HG02571 (cell line): Measurements from ENCODE around the gene SIK2.
"Not testable (repeated sequence)": the region's sequence is repeated elsewhere in the genome, so short reads cannot be mapped to it uniquely, and the experiment has no call there.

Experiments used
- ATAC-seq: cut with Tn5 transposase; IDR thresholded peaks from one replicate; pipeline ENCODE4 v1.9.1; 2021; ENCODE audit warnings: mild to moderate bottlenecking, moderate library complexity; ENCODE audit not compliant: unreplicated experiment

Gene SIK2

GRCh38 chr11:111696556-111696955, 94.3 kb downstream of the SIK2 start:
- ATAC-seq, result no peak

- ATAC-seq, result no peak
Measured at GRCh38 chr11:111697933-111698371, 95.7 kb downstream of the SIK2 start.

GRCh38 chr11:111698852-111699559, 96.8 kb downstream of the SIK2 start:
- no peak for ATAC-seq

GRCh38 chr11:111699579-111700156, 97.4 kb downstream of the SIK2 start:
- ATAC-seq, result no peak

- no peak for ATAC-seq
Measured at GRCh38 chr11:111700162-111700561, 97.9 kb downstream of the SIK2 start.

- ATAC-seq, result no peak
Measured at GRCh38 chr11:111702623-111703022, 100.4 kb downstream of the SIK2 start.

GRCh38 chr11:111703576-111703975, 101.3 kb downstream of the SIK2 start:
- ATAC-seq, result no peak

- no peak for ATAC-seq
Measured at GRCh38 chr11:111707039-111707690, 104.9 kb downstream of the SIK2 start.

GRCh38 chr11:111707691-111708067, 105.4 kb downstream of the SIK2 start:
- no peak for ATAC-seq

GRCh38 chr11:111714522-111714921, 112.3 kb downstream of the SIK2 start:
- no peak for ATAC-seq

GRCh38 chr11:111715142-111715816, 113.0 kb downstream of the SIK2 start:
- no peak for ATAC-seq

GRCh38 chr11:111717660-111718059, 115.4 kb downstream of the SIK2 start:
- ATAC-seq, result not testable (repeated sequence)

- ATAC-seq, result no peak
Measured at GRCh38 chr11:111718436-111718835, 116.2 kb downstream of the SIK2 start.

- ATAC-seq, result no peak
Measured at GRCh38 chr11:111718859-111719258, 116.6 kb downstream of the SIK2 start.

- no peak for ATAC-seq
Measured at GRCh38 chr11:111719379-111719778, 117.1 kb downstream of the SIK2 start.

GRCh38 chr11:111720801-111721494, 118.7 kb downstream of the SIK2 start:
- no peak for ATAC-seq

- ATAC-seq, result no peak
Measured at GRCh38 chr11:111722501-111722900, 120.3 kb downstream of the SIK2 start.

GRCh38 chr11:111723595-111723994, 121.3 kb downstream of the SIK2 start:
- ATAC-seq, result no peak

- no peak for ATAC-seq
Measured at GRCh38 chr11:111724615-111725129, 122.4 kb downstream of the SIK2 start.

- ATAC-seq, result no peak
Measured at GRCh38 chr11:111725621-111726020, 123.4 kb downstream of the SIK2 start.

- no peak for ATAC-seq
Measured at GRCh38 chr11:111726301-111726713, 124.1 kb downstream of the SIK2 start.
